Measurements from ENCODE around the gene PHOX2A.
A peak's percentile ranks its signal among the peaks of the same experiment; 100 is the strongest.

PHOX2A gene

GRCh38 chr11:72233056-72233772 lies 10.8 kb downstream of the PHOX2A start:
- DNase-seq, result no peak

GRCh38 chr11:72232260-72233055 lies 11.5 kb downstream of the PHOX2A start:
- no peak for DNase-seq

DNA sequence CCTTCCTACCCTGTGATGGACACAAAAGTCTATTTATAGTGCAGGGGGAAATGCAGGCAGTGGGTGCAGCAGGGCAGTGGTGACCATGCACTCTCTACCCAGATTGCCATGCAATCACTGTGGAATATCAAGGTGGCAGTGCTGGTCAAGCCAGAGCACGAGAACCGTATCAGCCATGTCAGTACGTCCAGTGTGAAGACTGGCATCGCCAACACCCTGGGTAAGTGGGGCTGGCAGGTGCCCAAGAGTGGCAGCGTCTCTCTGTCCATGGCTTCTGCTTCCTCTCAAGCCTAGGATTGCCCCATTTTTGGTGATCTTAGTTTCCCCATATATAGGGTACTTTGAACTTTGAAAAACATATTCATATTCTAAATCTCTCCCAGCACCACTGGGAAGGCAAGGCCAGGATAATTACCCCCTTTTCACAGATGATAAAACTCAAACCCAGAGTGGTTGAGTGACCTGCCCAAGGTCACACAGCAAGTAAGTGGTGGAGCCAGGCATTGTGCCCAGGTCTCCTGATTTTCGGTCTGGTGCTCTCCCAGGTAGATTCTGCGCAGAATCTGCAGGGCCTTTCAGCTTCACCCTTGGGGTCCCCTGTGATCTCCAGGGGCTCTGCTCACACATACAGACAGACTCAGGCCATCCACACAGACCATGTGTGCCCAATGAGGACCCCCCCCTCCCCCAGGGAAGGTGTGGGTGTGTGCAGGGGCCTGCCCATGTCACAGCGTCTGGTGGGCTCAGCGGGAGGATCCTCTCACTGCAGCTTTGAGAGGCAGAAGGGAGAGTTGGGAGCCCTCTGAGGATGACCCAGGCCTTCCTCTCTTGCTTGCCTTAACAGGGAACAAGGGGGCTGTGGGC lies 12.3 kb downstream of the PHOX2A start:
- DNase-seq, result no peak

DNA sequence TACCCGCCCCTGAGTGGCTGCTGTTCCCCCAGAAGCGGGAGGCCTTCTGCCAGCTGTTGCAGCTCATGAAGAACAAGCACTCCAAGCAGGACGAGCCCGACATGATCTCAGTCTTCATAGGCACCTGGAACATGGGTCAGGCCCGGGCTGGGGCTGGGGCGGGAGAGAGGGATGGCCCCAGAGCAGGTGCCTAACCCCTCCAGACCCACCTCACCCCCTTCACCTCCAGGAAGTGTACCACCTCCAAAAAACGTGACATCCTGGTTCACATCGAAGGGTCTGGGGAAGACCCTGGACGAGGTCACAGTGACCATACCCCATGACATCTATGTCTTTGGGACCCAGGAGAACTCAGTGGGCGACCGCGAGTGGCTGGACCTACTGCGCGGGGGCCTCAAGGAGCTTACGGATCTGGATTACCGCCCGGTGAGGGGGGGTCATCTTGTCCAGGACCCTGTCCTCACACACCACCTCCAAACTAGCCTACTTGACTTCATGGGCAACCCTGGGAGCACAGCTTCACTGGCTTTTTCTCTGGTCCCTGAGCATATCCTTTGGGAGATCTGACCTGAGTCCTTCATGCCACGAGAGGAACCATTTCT lies 13.1 kb downstream of the PHOX2A start:
- no peak for DNase-seq

- DNase-seq, result no peak
Observed at GRCh38 chr11:72229925-72230763, 13.8 kb downstream of the PHOX2A start.

DNA sequence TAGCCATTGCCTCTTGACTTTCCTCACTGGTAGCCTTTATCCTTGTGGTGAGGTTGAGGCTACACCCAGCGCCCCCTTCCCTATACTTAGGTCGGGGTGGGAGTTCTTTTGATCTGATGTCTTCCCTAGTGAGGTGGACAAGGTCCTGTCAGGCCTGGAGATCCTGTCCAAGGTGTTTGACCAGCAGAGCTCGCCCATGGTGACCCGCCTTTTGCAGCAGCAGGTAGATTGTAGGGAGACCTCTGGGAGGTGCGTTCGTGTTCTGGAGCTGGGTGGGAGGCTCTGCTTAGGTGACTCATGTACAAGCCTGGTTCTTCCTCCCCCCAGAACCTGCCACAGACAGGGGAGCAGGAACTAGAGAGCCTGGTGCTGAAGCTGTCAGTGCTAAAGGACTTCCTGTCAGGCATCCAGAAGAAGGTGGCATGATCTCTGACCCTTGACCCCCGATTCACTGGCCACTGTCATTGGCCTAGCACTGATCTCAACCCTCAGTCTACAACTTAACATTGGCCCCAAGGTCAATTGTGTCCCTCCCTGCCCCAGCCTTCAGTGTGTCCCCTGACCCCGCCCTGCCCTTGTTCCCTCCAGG lies 14.5 kb downstream of the PHOX2A start:
- DNase-seq, result no peak

GRCh38 chr11:72228844-72229231 lies 15.1 kb downstream of the PHOX2A start:
- no peak for DNase-seq

GRCh38 chr11:72228229-72228843 lies 15.6 kb downstream of the PHOX2A start:
- no peak for DNase-seq

- no peak for DNase-seq
Observed at GRCh38 chr11:72227316-72228228, 16.4 kb downstream of the PHOX2A start.

DNA sequence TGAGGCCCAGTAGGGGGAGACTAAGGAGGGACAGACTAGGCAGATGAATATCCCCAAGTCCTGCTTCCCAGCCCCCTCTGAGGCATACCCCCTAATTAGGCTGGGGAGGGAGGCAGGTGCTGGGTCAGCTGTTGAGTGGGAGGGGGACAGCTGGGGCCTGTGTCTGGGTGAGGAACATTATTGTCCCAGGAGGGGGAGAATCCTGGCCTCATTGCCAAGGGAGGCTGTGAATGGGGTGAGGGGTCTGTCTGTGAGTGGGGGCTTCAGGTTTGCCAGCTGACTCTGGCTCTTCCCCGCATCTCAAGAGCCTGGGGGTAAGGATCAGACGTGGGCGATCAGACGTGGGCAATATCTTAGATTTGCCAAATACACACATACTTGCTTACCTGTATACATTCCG lies 17.3 kb downstream of the PHOX2A start:
- DNase-seq, result no peak

DNA sequence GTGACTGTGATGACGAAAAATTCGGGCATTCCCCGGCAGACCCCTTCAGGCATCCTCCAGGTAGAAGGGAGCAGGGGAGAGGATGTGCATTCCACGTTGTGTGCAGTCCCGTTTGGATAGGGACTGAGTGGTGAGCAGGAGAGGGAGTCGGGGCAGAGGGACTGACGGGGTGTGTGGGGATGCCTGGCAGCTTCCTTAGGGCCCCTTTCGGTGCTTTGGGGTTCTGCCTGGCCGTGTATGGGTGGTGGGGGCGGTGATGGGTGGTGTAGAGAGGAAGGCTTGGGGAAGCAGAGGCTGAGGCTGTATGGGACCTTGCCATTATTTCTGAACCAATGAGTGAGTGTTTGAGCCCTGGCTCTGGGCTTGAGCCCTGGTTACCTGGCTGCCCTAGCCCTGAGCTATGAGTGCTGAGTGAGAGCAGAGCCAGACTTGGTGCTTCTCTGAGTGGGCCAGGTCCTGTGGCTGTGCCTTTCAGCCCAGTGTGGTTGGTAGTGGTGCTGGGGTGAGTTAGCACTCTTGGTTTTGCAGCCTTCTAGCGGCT lies 18.5 kb downstream of the PHOX2A start:
- DNase-seq, result peak; percentile 29

- DNase-seq, result no peak
Observed at GRCh38 chr11:72224564-72225410, 19.2 kb downstream of the PHOX2A start, which contains the start of gene INPPL1. TSS of gene INPPL1 (plus strand) at chr11:72224767. CDS start at chr11:72224985, 218 bp downstream.

- DNase-seq, result peak; percentile 54
Observed at GRCh38 chr11:72223615-72224563, 20.1 kb downstream of the PHOX2A start.

DNA sequence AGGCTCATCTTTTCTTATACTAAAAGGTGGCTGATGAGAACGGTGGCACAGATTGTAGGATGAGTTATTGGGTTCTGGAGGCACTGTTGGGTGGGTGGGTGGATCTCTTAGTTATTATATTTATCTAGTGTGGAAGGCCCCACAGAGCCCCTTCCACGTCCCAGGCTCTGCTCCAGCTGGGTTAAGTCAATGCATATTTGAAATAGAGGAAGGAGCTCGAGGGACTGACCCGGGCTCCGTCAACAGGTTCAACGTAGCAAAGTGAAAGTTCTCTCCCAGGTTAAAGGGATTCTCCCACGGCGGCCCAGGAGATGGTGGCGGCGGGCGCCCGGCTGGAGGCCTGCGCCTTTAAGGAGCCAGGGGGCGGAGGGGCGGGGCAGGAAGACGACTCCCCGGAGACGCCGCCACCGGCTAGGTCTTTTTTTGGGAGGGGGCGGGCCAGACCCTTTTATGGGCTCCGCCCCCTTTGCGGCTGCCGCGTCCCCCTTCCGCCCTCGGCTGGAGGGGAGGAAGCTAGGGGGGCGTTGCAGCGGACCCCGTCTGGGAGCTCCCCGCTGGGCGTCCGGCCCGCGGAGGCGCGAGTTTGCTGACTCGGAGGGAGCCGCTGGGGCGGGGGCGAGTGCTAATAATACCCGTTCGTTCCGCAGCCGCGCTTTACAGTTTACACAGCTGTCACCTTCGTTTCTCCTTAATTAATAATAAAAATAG lies 20.9 kb downstream of the PHOX2A start:
- DNase-seq, result peak; percentile 95

DNA sequence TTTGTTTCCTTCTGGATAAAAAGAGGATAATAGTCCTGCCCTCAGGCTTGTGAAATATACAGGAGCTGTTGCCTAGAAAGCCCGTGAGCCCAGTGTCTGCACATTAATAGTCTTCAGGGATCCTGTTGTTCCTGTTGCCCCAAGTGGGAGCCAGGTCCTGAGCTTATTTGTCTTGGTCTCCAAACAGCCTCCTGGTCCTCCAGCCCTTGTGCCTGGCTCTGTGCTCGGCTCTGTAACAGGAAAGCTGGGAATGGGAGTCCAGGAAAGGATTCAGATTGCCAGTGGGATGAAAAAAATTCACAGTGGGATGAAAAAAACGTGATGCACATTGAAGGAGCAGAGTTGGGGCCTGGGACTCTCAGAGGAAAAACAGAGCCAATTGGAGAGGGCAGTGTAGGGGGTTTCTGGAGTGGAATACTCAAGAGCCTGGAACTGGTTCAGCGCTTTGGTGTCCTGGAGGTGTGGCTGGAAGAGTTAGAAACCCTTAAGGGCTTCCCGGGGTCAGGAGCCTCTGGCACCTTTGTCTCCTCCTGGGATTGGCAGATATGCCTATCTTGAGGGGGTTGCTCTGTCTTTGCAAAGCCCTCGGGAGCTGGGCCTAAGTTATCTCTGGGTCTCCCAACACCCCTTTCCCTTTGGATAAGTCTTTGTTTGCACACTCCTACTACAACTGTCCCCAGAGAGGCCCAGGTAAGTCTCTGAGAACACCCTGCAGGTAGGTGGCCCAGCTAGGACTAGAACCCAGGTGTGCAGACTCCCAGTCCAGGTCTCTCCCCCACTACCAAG lies 21.7 kb downstream of the PHOX2A start:
- no peak for DNase-seq
